NCI-H187 treated with DMSO at 0.1 percent for 48 hours (cell line): Measurements from ENCODE around the gene COL23A1.

Experiments used
- DNase-seq: peaks from one replicate; lab custom pipeline; 2025; lab: John Stamatoyannopoulos, UW

COL23A1 gene

GRCh38 chr5:178297751-178298150 lies 292.4 kb downstream of the COL23A1 start:
- DNase-seq: no peak

- DNase-seq: no peak
Measured at GRCh38 chr5:178296066-178296465, 294.1 kb downstream of the COL23A1 start.

- DNase-seq: no peak
Measured at GRCh38 chr5:178295589-178295988, 294.6 kb downstream of the COL23A1 start.

GRCh38 chr5:178293815-178294214 lies 296.4 kb downstream of the COL23A1 start:
- no peak for DNase-seq

GRCh38 chr5:178293400-178293799 lies 296.8 kb downstream of the COL23A1 start:
- no peak for DNase-seq

- DNase-seq: no peak
Measured at GRCh38 chr5:178292826-178293205, 297.4 kb downstream of the COL23A1 start.

- no peak for DNase-seq
Measured at GRCh38 chr5:178291969-178292825, 298.0 kb downstream of the COL23A1 start.

GRCh38 chr5:178291161-178291561 lies 299.0 kb downstream of the COL23A1 start:
- no peak for DNase-seq

GRCh38 chr5:178290376-178290775 lies 299.8 kb downstream of the COL23A1 start:
- no peak for DNase-seq

- no peak for DNase-seq
Measured at GRCh38 chr5:178289438-178289837, 300.8 kb downstream of the COL23A1 start.

- no peak for DNase-seq
Measured at GRCh38 chr5:178288401-178289368, 301.5 kb downstream of the COL23A1 start.

GRCh38 chr5:178287791-178288105 lies 302.4 kb downstream of the COL23A1 start:
- no peak for DNase-seq

- no peak for DNase-seq
Measured at GRCh38 chr5:178287091-178287790, 303.0 kb downstream of the COL23A1 start.

GRCh38 chr5:178286226-178287090 lies 303.7 kb downstream of the COL23A1 start:
- DNase-seq: no peak

- DNase-seq: no peak
Measured at GRCh38 chr5:178285399-178286225, 304.6 kb downstream of the COL23A1 start.

GRCh38 chr5:178284996-178285395 lies 305.2 kb downstream of the COL23A1 start:
- no peak for DNase-seq

- no peak for DNase-seq
Measured at GRCh38 chr5:178284093-178284675, 306.0 kb downstream of the COL23A1 start.

GRCh38 chr5:178283520-178283919 lies 306.7 kb downstream of the COL23A1 start:
- no peak for DNase-seq

GRCh38 chr5:178282391-178282790 lies 307.8 kb downstream of the COL23A1 start:
- DNase-seq: no peak

GRCh38 chr5:178281331-178281730 lies 308.9 kb downstream of the COL23A1 start:
- no peak for DNase-seq
